Esophagus squamous epithelium (tissue), 5 donors: ENCODE data around the gene HEXIM2. TPM values are rescaled to one million over a fixed set of nuclear protein-coding genes. Genes with fewer than 3 reads are reported as not detected.
"Not testable (repeated sequence)": the region's sequence is repeated elsewhere in the genome, so short reads cannot be mapped to it uniquely, and the experiment has no call there.

Experiments
- DNase-seq: peaks from one replicate; lab custom pipeline; 2025; lab: John Stamatoyannopoulos, UW
- H3K27ac ChIP-seq, 4 donors: fragments of 200-600 bp; sonication (generic); one replicate each; pipeline ENCODE4 v1.5.1; 2016 to 2019; ENCODE audit warnings: mild to moderate bottlenecking in 1 of 4
- H3K27me3 ChIP-seq, 4 donors: fragments of 200-600 bp; sonication (generic); 1 replicate in 3 of 4; 2 replicates in 1 of 4; pipeline versions ENCODE4 v1.5.1 to v1.6.0; 2017 to 2021; ENCODE audit warnings: antibody characterized with exemption in 1 of 4
- H3K36me3 ChIP-seq, 3 donors: fragments of 200-600 bp; sonication (generic); one replicate each; pipeline ENCODE4 v1.5.1; 2016 to 2019
- H3K4me1 ChIP-seq, 3 donors: fragments of 200-600 bp; sonication (generic); one replicate each; pipeline ENCODE4 v1.5.1; 2017 to 2019
- H3K4me3 ChIP-seq, 4 donors: fragments of 200-600 bp; sonication (generic); 1 replicate in 3 of 4; 2 replicates in 1 of 4; pipeline ENCODE4 v1.5.1; 2016 to 2019; ENCODE audit warnings: mild to moderate bottlenecking in 2 of 4, moderate library complexity in 1 of 4
- H3K9me3 ChIP-seq, 3 donors: fragments of 200-600 bp; sonication (generic); one replicate each; pipeline ENCODE4 v1.5.1; 2016 to 2019
- POLR2A ChIP-seq, 4 donors: fragments of 450-650 bp; IDR thresholded peaks; one replicate each; pipeline ENCODE4 v1.6.1; 2017; ENCODE audit warnings: antibody characterized with exemption in 4 of 4, mild to moderate bottlenecking in 4 of 4, moderate library complexity in 3 of 4
- WGBS, 2 donors: methylation state at CpG; one replicate each; pipeline ENCODE4 v1.1.5; 2018; 5-methylcytosine and 5-hydroxymethylcytosine counted together
- intact Hi-C: fragments of 100-400 bp; cut with DNase I; formaldehyde crosslinking; loops from one replicate; pipeline ENCODE4 v1.15.0; 2022
- total RNA-seq, 4 donors: library from RNA; depleted of rRNA; stranded (reverse); fragments of >200 nt; gene quantifications; one replicate each; pipeline ENCODE4 v1.1.0, GENCODE V29; 2016
- TF ChIP-seq, protein P1 (sequence below), 6 experiments: fragments of 450-650 bp in 4 of 6; fragments of 200-600 bp in 2 of 6; sonication (generic) in 2 of 6; IDR thresholded peaks; one replicate each; pipeline ENCODE4 v1.5.1; 2016 to 2019; ENCODE audit warnings: antibody characterized with exemption in 6 of 6, mild to moderate bottlenecking in 4 of 6, moderate library complexity in 4 of 6
- donor health status: DM: yes; HTN: yes; CAD: no.

The HEXIM2 gene
- total RNA-seq, 4 donors from 2014 or later: 1.7 to 9.0 (median 4.9) TPM

DNA sequence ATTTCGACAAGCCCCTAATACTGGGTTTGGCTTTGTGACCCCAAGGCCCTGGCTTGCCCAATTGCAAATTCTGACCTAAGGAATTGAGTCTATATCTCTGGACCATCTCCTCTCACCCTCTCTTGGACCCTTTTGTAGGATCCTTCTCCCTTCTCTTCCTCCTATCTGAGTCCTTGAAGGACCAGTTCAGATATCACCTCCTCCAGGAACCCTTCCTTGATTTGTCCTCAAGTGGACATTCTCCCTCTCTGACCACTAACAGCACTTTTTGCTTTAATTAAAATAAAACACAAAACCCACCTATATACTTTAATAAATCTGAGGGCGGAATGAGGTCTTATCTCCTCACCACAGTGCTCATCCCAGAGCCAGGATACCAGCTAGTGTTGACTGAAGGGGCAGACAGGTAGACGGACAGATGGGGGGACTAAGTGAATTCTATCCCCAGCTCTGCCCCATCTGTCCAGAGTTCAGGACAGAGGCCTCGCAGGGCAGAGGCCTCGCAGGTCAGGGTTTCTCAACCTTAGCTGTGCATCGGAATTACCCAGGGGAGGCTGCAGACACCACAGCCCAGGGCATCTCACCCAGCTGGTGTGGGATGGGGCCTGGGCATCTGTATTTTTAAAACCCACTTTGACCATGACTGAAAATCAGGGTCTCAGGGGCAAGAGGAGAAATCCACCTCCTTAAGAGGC, 38.5 kb upstream of the HEXIM2 start:
- peaks cover 0 to 31% (median under 1%) of the 10 kb centered on the region in 3 donors for H3K36me3 ChIP-seq
- peak overlapping the region; percentile 74 to 84 (median 82) for H3K27ac ChIP-seq
- TF ChIP-seq, protein P1, sequence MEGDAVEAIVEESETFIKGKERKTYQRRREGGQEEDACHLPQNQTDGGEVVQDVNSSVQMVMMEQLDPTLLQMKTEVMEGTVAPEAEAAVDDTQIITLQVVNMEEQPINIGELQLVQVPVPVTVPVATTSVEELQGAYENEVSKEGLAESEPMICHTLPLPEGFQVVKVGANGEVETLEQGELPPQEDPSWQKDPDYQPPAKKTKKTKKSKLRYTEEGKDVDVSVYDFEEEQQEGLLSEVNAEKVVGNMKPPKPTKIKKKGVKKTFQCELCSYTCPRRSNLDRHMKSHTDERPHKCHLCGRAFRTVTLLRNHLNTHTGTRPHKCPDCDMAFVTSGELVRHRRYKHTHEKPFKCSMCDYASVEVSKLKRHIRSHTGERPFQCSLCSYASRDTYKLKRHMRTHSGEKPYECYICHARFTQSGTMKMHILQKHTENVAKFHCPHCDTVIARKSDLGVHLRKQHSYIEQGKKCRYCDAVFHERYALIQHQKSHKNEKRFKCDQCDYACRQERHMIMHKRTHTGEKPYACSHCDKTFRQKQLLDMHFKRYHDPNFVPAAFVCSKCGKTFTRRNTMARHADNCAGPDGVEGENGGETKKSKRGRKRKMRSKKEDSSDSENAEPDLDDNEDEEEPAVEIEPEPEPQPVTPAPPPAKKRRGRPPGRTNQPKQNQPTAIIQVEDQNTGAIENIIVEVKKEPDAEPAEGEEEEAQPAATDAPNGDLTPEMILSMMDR (IDR thresholded peaks at IDR 0.05): no peak
- TF ChIP-seq POLR2A (IDR thresholded peaks at IDR 0.05): no peak
- H3K4me3 ChIP-seq: no peak overlapping the region
- DNase-seq: no peak
- H3K9me3 ChIP-seq: no peaks in the 10 kb centered on the region
- H3K27me3 ChIP-seq: no peaks in the 10 kb centered on the region
- intact Hi-C loops: no loop called here
- peaks cover 39 to 56% (median 40%) of the 10 kb centered on the region in 3 donors for H3K4me1 ChIP-seq
- 71 to 100% methylated on average over 1 to 2 of the region's 6 CpGs for WGBS, 2 donors

DNA sequence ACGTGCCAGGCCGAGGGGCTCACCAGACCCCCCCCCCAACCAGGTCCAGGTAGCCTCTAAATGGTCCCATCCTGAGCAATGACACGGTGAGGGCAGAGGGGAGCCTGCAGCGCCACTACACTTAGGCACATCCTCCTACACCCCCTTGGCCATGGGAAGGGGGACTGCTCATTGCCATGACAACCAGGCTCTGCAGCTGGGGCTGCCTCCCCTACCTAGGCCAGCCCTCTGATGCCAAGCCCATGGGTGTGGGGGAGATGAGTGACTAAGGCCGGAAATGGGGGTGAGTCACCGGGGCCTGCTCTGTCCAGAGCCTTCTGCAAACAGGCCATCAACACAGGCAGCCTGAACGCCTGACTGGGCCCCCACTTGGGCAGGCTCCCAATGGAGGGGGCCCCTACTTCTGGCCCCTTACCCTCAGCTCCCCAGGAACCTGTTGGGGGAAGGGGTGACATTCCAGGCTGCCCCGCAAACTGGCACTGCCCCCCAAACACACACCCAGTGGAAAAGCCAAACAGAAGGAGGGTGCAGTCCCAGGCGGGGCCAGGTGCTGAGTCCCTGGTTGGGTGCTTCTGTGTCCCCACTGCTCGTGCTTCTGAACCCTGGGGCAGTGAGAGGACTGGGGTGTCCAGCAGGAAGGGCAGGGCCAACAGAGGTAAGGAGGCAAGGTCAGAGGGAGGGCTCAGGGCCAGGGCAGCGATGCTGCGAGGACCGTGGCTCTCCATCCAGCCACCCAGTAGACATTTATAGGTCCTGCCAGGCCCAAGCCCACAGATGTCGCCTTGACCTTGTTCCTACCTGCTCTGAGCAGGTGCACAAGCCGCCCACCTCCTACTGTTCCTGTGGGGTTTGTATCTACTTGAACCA, 37.5 kb upstream of the HEXIM2 start:
- Histone ChIP-seq H3K4me3 (no peak overlapping the region), H3K9me3 (no peaks in the 10 kb centered on the region), H3K27me3 (no peaks in the 10 kb centered on the region), H3K4me1 (peaks cover 42 to 65% (median 46%) of the 10 kb centered on the region in 3 donors), H3K36me3 (peaks cover 0 to 22% (median 0%) of the 10 kb centered on the region in 3 donors), H3K27ac (peak overlapping the region; percentile 74 to 84 (median 82))
- no peak for DNase-seq
- TF ChIP-seq, protein P1 (IDR thresholded peaks at IDR 0.05): no peak
- TF ChIP-seq POLR2A (IDR thresholded peaks at IDR 0.05): no peak
- WGBS, 2 donors: 0 to 33% methylated on average over 1 to 8 of the region's 15 CpGs
- intact Hi-C loops: no loop called here

DNA sequence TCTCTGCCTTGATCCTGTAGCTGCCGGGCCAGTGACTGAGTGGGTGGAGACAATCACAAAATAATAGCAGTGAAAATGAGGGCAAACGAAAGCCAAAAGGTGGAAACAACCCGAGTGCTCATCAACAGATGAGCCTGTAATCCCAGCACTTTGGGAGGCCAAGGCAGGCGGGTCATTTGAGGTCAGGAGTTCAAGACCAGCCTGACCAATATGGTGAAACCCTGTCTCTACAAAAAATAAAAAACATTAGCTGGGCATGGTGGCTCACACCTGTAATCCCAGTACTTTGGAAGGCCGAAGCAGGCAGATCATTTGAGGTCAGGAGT, 36.9 kb upstream of the HEXIM2 start:
- DNase-seq: not testable (repeated sequence)

GRCh38 chr17:45125509-45125908, 36.2 kb upstream of the HEXIM2 start:
- Histone ChIP-seq H3K27me3 (no peaks in the 10 kb centered on the region), H3K27ac (peak overlapping the region in 2 of 4 donors; percentile 83 to 84), H3K4me3 (no peak overlapping the region), H3K36me3 (peaks cover 0 to 8% (median 0%) of the 10 kb centered on the region in 3 donors), H3K9me3 (no peaks in the 10 kb centered on the region), H3K4me1 (peaks cover 48 to 79% (median 58%) of the 10 kb centered on the region in 3 donors)
- intact Hi-C loops: no loop called here
- TF ChIP-seq, protein P1 (IDR thresholded peaks at IDR 0.05): no peak
- DNase-seq: no peak
- 95% methylated on average over 8 of the region's 8 CpGs for WGBS, 2 donors

More for the DNA sequence above, 36.9 kb upstream of the HEXIM2 start:
- H3K4me3 ChIP-seq, intact Hi-C loops, H3K9me3 ChIP-seq, H3K27me3 ChIP-seq: not testable (repeated sequence)
- Histone ChIP-seq H3K4me1 (peaks cover 42 to 71% (median 52%) of the 10 kb centered on the region in 3 donors), H3K36me3 (peaks cover 0 to 16% (median 0%) of the 10 kb centered on the region in 3 donors), H3K27ac (peak overlapping the region; percentile 74 to 84 (median 82))
- 50 to 52% methylated on average over 4 of the region's 5 CpGs for WGBS, 2 donors

- Histone ChIP-seq H3K4me1 (peaks cover 56 to 89% (median 67%) of the 10 kb centered on the region in 3 donors), H3K27ac (peak overlapping the region; percentile 85 to 99 (median 94)), H3K36me3 (no peaks in the 10 kb centered on the region), H3K27me3 (no peaks in the 10 kb centered on the region), H3K4me3 (no peak overlapping the region), H3K9me3 (no peaks in the 10 kb centered on the region)
- TF ChIP-seq, protein P1 (IDR thresholded peaks at IDR 0.05): no peak
- no peak for TF ChIP-seq POLR2A (IDR thresholded peaks at IDR 0.05)
- intact Hi-C loops: no loop called here
- 71 to 93% methylated on average over 1 to 3 of the region's 8 CpGs for WGBS, 2 donors
- no peak for DNase-seq
Measured at GRCh38 chr17:45127207-45127547, 34.5 kb upstream of the HEXIM2 start.
